Lung (tissue), 12 donors: ENCODE results near the gene GNPTG. TPM values are rescaled to one million over a fixed set of nuclear protein-coding genes. Genes with fewer than 3 reads are reported as not detected.

Experiments
- ATAC-seq: fragments of 200-7000 bp; cut with Tn5 transposase; one replicate; pipeline ENCODE4 v1.9.1; 2020; ENCODE audit warnings: moderate number of reproducible peaks; ENCODE audit not compliant: insufficient read depth, low FRiP score
- DNase-seq, 3 donors: peaks; one replicate each; pipeline ENCODE4 v3.0.0-alpha.2; 2013 to 2017
- H3K27ac ChIP-seq, 2 donors: one replicate each; pipeline ENCODE4 v1.5.1; 2013; ENCODE audit warnings: mild to moderate bottlenecking in 2 of 2, moderate library complexity in 2 of 2, control low read depth in 1 of 2, inconsistent platforms in 1 of 2, low read depth in 1 of 2, low read length in 1 of 2
- H3K27me3 ChIP-seq, 3 donors: one replicate each; pipeline ENCODE4 v1.5.1; 2013; ENCODE audit warnings: low read length in 2 of 3; ENCODE audit not compliant: control insufficient read depth in 3 of 3, insufficient read depth in 3 of 3
- H3K36me3 ChIP-seq, 4 donors: one replicate each; pipeline ENCODE4 v1.5.1; 2013; ENCODE audit warnings: low read length in 4 of 4, mild to moderate bottlenecking in 1 of 4, moderate library complexity in 1 of 4; ENCODE audit not compliant: control insufficient read depth in 4 of 4, insufficient read depth in 4 of 4
- H3K4me1 ChIP-seq, 5 donors: one replicate each; pipeline ENCODE4 v1.5.1; 2013; ENCODE audit warnings: low read length in 5 of 5, mild to moderate bottlenecking in 2 of 5, moderate library complexity in 1 of 5; ENCODE audit not compliant: control insufficient read depth in 5 of 5, insufficient read depth in 5 of 5
- H3K4me3 ChIP-seq: one replicate; pipeline ENCODE4 v1.5.1; 2013; ENCODE audit warnings: mild to moderate bottlenecking, control low read depth, moderate library complexity
- H3K9ac ChIP-seq, 2 donors: one replicate each; pipeline ENCODE4 v1.5.1; 2013; ENCODE audit warnings: low read length in 2 of 2, control low read depth in 1 of 2; ENCODE audit not compliant: insufficient read depth in 1 of 2
- H3K9me3 ChIP-seq, 4 donors: one replicate each; pipeline ENCODE4 v1.5.1; 2013; ENCODE audit warnings: low read length in 3 of 4, mild to moderate bottlenecking in 1 of 4, moderate library complexity in 1 of 4; ENCODE audit not compliant: control insufficient read depth in 4 of 4, insufficient read depth in 3 of 4
- WGBS, 2 donors: extraction: QIAGEN DNeasy Blood & Tissue Kit; methylation state at CpG; one replicate each; pipeline ENCODE4 v1.1.7; 2013; 5-methylcytosine and 5-hydroxymethylcytosine counted together
- polyA plus RNA-seq, 2 donors: library from polyadenylated mRNA; stranded (reverse); fragments of 200-250 nt; gene quantifications; one replicate each; pipeline ENCODE4 v1.2.1, GENCODE V29; 2013
- total RNA-seq, 2 donors: library from RNA; depleted of rRNA in 1 of 2; stranded (reverse); fragments of >200 nt in 1 of 2; gene quantifications; one replicate each; pipeline ENCODE4 v1.2.1, GENCODE V29; 2014 to 2021
- TF ChIP-seq, protein P1 (sequence below): IDR thresholded peaks from 2 replicates; pipeline ENCODE4 v1.5.1; 2012; ENCODE audit warnings: mild to moderate bottlenecking; ENCODE audit errors: control extremely low read depth, extremely low read depth
- donor health status: control.
- donor health status: control.
- donor health status: Bipolar disorder and iron deficiency.
- donor health status: healthy.
- donor health status: DM: yes; HTN: yes; CAD: no.

GNPTG gene
- total and polyA plus RNA-seq, 4 donors, result 34.8 to 92.7 (median 77.8) TPM

DNA sequence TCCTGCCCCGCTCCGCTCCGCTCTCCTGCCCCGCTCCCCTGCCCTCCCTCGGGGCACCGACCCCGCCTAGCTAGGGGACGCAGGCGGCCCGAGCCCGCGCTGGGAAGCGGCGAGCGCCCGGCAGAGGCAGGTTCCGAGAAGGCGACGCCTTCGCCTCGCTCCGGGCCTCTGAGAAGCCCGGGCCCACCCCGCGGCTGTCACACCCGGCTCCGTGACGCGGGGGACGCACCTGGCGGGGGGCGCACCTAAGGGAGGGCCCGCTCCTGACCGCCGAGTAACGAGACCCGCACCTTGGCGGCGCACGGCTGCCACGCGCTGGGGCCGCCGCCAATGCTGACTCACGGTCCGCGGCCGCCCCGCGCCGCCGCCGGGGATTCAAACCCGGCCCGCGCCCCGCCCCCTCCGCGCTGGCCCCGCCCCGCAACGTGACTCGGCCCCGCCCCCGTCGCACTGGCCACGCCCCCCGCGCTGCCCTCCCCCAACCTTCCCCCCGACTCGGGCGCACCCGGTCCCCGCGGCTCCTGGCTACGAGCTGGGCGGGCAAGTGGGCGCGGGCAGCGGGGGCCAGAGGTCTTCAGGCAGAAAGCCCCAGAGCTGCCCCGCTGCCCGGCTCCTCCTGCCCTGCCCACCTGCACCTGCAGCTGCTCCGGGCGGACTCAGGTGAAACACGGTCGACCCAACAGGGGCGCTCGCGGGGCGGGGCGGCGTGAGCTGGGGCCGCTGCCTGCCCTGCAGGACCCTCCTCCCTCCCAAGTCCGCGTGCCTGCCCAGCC, 27.8 kb downstream of the GNPTG start:
- Histone ChIP-seq H3K9me3 (no peaks in the 10 kb centered on the region), H3K27ac (peak overlapping the region; percentile 78 to 97), H3K27me3 (peaks cover 0 to 4% (median 0%) of the 10 kb centered on the region in 3 donors), H3K4me3 (peak overlapping the region; percentile 57), H3K36me3 (peaks cover 4 to 32% (median 9%) of the 10 kb centered on the region in 4 donors), H3K4me1 (peaks cover 0 to 6% (median 0%) of the 10 kb centered on the region in 5 donors), H3K9ac (no peak overlapping the region)
- TF ChIP-seq, protein P1, sequence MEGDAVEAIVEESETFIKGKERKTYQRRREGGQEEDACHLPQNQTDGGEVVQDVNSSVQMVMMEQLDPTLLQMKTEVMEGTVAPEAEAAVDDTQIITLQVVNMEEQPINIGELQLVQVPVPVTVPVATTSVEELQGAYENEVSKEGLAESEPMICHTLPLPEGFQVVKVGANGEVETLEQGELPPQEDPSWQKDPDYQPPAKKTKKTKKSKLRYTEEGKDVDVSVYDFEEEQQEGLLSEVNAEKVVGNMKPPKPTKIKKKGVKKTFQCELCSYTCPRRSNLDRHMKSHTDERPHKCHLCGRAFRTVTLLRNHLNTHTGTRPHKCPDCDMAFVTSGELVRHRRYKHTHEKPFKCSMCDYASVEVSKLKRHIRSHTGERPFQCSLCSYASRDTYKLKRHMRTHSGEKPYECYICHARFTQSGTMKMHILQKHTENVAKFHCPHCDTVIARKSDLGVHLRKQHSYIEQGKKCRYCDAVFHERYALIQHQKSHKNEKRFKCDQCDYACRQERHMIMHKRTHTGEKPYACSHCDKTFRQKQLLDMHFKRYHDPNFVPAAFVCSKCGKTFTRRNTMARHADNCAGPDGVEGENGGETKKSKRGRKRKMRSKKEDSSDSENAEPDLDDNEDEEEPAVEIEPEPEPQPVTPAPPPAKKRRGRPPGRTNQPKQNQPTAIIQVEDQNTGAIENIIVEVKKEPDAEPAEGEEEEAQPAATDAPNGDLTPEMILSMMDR, result no peak
- DNase-seq (peak; percentile 26 to 59 (median 29)), ATAC-seq (peak; percentile 88)
- WGBS, 2 donors, result 5 to 6% methylated on average over 37 to 95 of the region's 95 CpGs

DNA sequence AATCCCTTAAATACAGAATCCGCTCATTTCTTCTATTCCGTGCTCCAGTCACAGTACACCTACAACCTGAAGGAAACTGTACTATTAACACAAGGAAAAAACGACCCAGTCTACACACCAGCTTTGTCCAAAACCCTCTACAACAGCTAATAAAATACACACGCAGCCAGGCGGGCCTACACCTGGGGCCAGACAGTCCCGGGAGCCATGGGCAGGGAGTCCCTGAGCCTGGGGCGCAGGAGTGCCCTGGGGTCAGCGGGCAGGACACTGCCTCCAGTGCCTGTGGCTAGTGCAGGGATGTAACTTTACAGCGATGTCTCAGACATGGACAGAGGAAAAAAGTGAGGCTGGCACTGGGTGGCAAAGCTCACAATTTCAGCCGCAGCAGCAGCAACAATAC, 28.5 kb downstream of the GNPTG start:
- Histone ChIP-seq H3K27ac (no peak overlapping the region), H3K4me1 (peaks cover 0 to 6% (median 0%) of the 10 kb centered on the region in 5 donors), H3K9ac (no peak overlapping the region), H3K27me3 (peaks cover 0 to 4% (median 0%) of the 10 kb centered on the region in 3 donors), H3K4me3 (no peak overlapping the region), H3K36me3 (peaks cover 4 to 31% (median 11%) of the 10 kb centered on the region in 4 donors), H3K9me3 (peaks cover 0 to 2% (median 0%) of the 10 kb centered on the region in 4 donors)
- DNase-seq (no peak), ATAC-seq (no peak)
- TF ChIP-seq, protein P1, result no peak
- 88 to 91% methylated on average over 10 of the region's 10 CpGs for WGBS, 2 donors

DNA sequence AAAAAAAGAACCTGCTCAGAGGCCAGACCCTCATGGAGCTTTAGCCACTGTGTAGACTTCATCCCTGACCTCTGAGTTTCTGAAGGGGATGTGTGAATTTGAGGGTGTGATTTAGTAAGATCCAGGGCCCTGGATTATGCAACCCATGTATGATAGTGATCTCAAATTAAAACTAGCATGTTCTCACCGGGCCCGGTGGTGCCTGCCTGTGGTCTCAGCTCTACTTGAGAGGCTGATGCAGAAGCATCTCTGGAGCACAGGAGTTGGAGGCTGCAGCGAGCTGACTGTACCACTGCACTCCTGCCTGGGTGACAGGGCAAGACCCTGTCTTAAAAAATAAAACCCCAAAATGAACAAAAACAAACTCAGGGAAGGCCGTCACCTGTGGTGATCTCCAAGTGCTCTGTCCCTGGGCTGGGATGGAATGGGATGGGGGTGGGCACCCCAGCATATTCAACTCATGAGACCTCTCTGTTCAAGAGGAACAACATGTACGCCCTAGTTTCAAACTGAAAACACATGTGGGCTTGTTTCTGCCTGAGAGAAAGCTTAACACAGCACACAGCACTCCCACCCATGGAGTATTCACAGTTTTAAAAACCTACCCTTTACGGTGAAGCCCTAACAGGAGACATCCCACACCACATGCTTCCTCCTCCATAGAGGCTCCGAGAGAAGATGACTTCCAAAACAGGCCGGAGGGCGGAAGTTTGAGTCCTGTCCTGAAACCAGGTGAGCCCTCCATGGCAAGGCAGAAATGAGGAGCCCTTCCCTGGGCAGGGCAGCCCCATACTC, 30.1 kb downstream of the GNPTG start:
- no peak for DNase-seq
- Histone ChIP-seq H3K4me1 (peaks cover 0 to 6% (median 0%) of the 10 kb centered on the region in 5 donors), H3K27me3 (peaks cover 0 to 4% (median 0%) of the 10 kb centered on the region in 3 donors), H3K27ac (no peak overlapping the region), H3K9me3 (peaks cover 0 to 2% (median 0%) of the 10 kb centered on the region in 4 donors), H3K4me3 (no peak overlapping the region), H3K9ac (no peak overlapping the region), H3K36me3 (peaks cover 4 to 28% (median 10%) of the 10 kb centered on the region in 4 donors)
- TF ChIP-seq, protein P1, result no peak
- WGBS, 2 donors, result 89 to 93% methylated on average over 9 of the region's 9 CpGs
- no peak for ATAC-seq
